Tibial artery (tissue), 4 donors: Measurements from ENCODE around the gene TMEM255B.
A peak's percentile ranks its signal among the peaks of the same experiment; 100 is the strongest.

Source experiments
- DNase-seq, 2 donors: peaks; one replicate each; pipeline ENCODE4 v3.0.0-alpha.2; 2019
- H3K27ac ChIP-seq, 2 donors: fragments of 200-600 bp; sonication (generic) in 1 of 2; 1 replicate in 1 of 2; 2 replicates in 1 of 2; pipeline ENCODE4 v1.5.1; 2018 to 2019; ENCODE audit warnings: mild to moderate bottlenecking in 1 of 2
- H3K27me3 ChIP-seq, 2 donors: fragments of 200-600 bp; sonication (generic) in 1 of 2; one replicate each; pipeline versions ENCODE4 v1.5.1 to v1.6.0; 2016 to 2019
- H3K36me3 ChIP-seq, 3 donors: fragments of 200-600 bp; sonication (generic) in 2 of 3; one replicate each; pipeline ENCODE4 v1.5.1; 2016 to 2019; ENCODE audit warnings: mild to moderate bottlenecking in 2 of 3
- H3K4me1 ChIP-seq, 4 donors: fragments of 200-600 bp; sonication (generic) in 2 of 4; 1 replicate in 3 of 4; 2 replicates in 1 of 4; pipeline ENCODE4 v1.5.1; 2016 to 2019
- H3K4me3 ChIP-seq, 2 donors: fragments of 200-600 bp; sonication (generic) in 1 of 2; 1 replicate in 1 of 2; 2 replicates in 1 of 2; pipeline ENCODE4 v1.5.1; 2018 to 2019; ENCODE audit warnings: mild to moderate bottlenecking in 2 of 2
- H3K9me3 ChIP-seq, 3 donors: fragments of 200-600 bp; sonication (generic) in 1 of 3; one replicate each; pipeline ENCODE4 v1.5.1; 2016 to 2019
- intact Hi-C: fragments of 100-400 bp; cut with DNase I; formaldehyde crosslinking; loops from one replicate; pipeline ENCODE4 v1.15.0; 2023; ENCODE audit warnings: low total_unique reads
- TF ChIP-seq, protein P1 (sequence below), 2 experiments: fragments of 200-600 bp in 1 of 2; fragments of 450-650 bp in 1 of 2; IDR thresholded peaks; one replicate each; pipeline ENCODE4 v1.5.1; 2017 to 2019; ENCODE audit warnings: antibody characterized with exemption in 2 of 2, mild to moderate bottlenecking in 1 of 2, moderate library complexity in 1 of 2

Gene TMEM255B

DNA sequence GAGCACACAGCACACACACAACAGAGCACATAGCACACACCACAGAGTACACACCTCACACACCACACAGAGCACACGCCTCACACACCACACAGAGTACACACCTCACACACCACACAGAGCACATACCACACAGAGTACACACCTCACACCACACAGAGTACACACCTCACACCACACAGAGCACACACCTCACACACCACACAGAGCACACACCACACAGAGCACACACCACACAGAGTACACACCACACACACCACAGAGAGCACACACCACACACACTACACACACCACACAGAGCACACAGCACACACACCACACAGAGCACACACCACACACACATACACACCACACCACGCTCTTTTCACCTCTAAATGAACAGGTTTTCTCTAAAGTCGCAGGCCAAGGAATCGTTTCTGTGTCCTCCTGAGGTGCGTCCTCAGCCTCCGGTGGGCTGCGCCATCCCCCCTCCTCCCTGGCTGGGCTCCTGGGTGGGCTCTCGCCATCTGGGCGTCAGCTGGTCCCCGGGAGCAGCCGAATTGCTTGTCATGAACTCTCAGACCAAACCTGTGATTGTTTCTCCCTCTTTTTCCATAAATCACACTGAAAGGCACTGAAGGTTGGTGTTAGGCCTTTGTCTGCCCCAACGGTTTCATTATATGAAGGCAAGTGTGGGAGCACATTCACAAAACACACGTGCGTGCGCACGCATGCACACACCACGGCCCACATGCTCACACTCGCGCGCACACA lies 37.4 kb downstream of the TMEM255B start:
- intact Hi-C loops, result no loop called here
- TF ChIP-seq, protein P1, sequence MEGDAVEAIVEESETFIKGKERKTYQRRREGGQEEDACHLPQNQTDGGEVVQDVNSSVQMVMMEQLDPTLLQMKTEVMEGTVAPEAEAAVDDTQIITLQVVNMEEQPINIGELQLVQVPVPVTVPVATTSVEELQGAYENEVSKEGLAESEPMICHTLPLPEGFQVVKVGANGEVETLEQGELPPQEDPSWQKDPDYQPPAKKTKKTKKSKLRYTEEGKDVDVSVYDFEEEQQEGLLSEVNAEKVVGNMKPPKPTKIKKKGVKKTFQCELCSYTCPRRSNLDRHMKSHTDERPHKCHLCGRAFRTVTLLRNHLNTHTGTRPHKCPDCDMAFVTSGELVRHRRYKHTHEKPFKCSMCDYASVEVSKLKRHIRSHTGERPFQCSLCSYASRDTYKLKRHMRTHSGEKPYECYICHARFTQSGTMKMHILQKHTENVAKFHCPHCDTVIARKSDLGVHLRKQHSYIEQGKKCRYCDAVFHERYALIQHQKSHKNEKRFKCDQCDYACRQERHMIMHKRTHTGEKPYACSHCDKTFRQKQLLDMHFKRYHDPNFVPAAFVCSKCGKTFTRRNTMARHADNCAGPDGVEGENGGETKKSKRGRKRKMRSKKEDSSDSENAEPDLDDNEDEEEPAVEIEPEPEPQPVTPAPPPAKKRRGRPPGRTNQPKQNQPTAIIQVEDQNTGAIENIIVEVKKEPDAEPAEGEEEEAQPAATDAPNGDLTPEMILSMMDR (IDR thresholded peaks at IDR 0.05), result no peak
- no peak overlapping the region for H3K27ac ChIP-seq
- H3K9me3 ChIP-seq, result no peaks in the 10 kb centered on the region
- peaks cover 0 to 16% of the 10 kb centered on the region in 2 donors for H3K27me3 ChIP-seq
- DNase-seq, result no peak
- no peak overlapping the region for H3K4me3 ChIP-seq
- H3K36me3 ChIP-seq, result no peaks in the 10 kb centered on the region
- no peaks in the 10 kb centered on the region for H3K4me1 ChIP-seq

- no peaks in the 10 kb centered on the region for H3K9me3 ChIP-seq
- H3K27ac ChIP-seq, result no peak overlapping the region
- intact Hi-C loops, result no loop called here
- TF ChIP-seq, protein P1 (IDR thresholded peaks at IDR 0.05), result no peak
- peaks cover 0 to 5% (median 1%) of the 10 kb centered on the region in 4 donors for H3K4me1 ChIP-seq
- peak in 1 of 2 donors; percentile 59 for DNase-seq
- peaks cover 0 to 17% of the 10 kb centered on the region in 2 donors for H3K27me3 ChIP-seq
- H3K36me3 ChIP-seq, result no peaks in the 10 kb centered on the region
- H3K4me3 ChIP-seq, result no peak overlapping the region
Observed at GRCh38 chr13:113796964-113797676, 38.1 kb downstream of the TMEM255B start.

DNA sequence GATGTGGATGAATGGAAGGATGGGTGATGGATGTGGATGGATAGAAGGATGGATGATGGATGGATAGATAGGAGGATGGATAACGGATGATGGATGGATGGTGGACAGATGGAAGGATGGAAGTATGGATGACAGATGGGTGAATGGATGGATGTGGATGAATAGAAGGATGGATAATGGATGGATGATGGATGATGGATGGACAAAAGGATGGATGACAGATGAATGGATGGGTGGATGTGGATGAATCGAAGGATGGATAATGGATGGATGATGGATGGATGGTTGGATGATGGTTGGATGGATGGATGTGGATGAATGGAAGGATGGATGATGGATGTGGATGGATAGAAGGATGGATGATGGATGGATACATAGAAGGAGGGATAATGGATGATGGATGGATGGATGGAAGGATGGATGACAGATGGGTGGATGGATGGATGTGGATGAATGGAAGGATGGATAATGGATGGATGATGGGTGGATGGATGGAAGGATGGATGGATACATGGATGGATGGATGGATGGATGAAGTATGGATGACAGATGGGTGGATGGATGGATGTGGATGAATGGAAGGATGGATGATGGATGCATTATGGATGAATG lies 39.3 kb downstream of the TMEM255B start:
- Histone ChIP-seq H3K27me3 (peaks cover 0 to 11% of the 10 kb centered on the region in 2 donors), H3K4me3 (no peak overlapping the region), H3K36me3 (no peaks in the 10 kb centered on the region), H3K4me1 (peaks cover 0 to 12% (median 5%) of the 10 kb centered on the region in 4 donors), H3K27ac (no peak overlapping the region), H3K9me3 (no peaks in the 10 kb centered on the region)
- intact Hi-C loops, result no loop called here
- DNase-seq, result no peak
- TF ChIP-seq, protein P1 (IDR thresholded peaks at IDR 0.05), result no peak

DNA sequence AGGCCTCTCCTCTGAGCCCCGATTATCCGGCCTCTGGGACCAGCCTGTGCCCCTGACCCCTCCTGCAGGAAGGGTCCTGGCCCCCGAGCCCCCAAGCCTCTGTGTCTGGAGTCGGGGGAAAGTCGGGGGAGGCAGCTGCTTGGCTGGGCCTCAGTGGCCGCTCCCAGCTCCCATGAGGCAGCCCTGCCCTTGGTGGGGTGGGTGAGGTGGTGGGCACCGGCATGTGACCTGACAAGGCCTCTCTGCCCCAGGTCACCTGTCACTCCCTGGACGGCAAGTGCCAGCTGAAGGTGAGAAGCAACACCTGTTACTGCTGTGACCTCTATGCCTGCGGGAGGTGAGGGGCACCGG lies 41.5 kb downstream of the TMEM255B start:
- Histone ChIP-seq H3K9me3 (no peaks in the 10 kb centered on the region), H3K4me3 (no peak overlapping the region), H3K27me3 (peaks cover 0 to 12% of the 10 kb centered on the region in 2 donors), H3K36me3 (no peaks in the 10 kb centered on the region), H3K27ac (no peak overlapping the region), H3K4me1 (peaks cover 0 to 12% (median 5%) of the 10 kb centered on the region in 4 donors)
- DNase-seq, result peak in 1 of 2 donors; percentile 50
- intact Hi-C loops, result no loop called here
- TF ChIP-seq, protein P1 (IDR thresholded peaks at IDR 0.05), result no peak

GRCh38 chr13:113801289-113801961 lies 42.4 kb downstream of the TMEM255B start:
- no peaks in the 10 kb centered on the region for H3K9me3 ChIP-seq
- no peak overlapping the region for H3K4me3 ChIP-seq
- peak in 1 of 2 donors; percentile 45 for DNase-seq
- H3K27ac ChIP-seq, result no peak overlapping the region
- no peaks in the 10 kb centered on the region for H3K36me3 ChIP-seq
- intact Hi-C loops, result no loop called here
- TF ChIP-seq, protein P1 (IDR thresholded peaks at IDR 0.05), result no peak
- H3K27me3 ChIP-seq, result peaks cover 0 to 11% of the 10 kb centered on the region in 2 donors
- peaks cover 0 to 12% (median 5%) of the 10 kb centered on the region in 4 donors for H3K4me1 ChIP-seq
